ENCODE data around the gene ADAM12. TPM values are rescaled to one million over a fixed set of nuclear protein-coding genes. Genes with fewer than 3 reads are reported as not detected.

ADAM12 gene
- total RNA-seq, 1 experiment from 2014 or later: not detected

GRCh38 chr10:126165874-126166273 lies 222.4 kb downstream of the ADAM12 start:
- no peak for TF ChIP-seq CTCF (IDR thresholded peaks at IDR 0.05; ENCODE audit: unreplicated experiment)
- H3K4me1 Mint-ChIP-seq (ENCODE audit: low read depth, unreplicated experiment): no peaks in the 10 kb centered on the region
- peaks cover 35% of the 10 kb centered on the region for H3K27me3 Mint-ChIP-seq (ENCODE audit: unreplicated experiment)
- H3K36me3 Mint-ChIP-seq (ENCODE audit: insufficient read depth, unreplicated experiment): no peaks in the 10 kb centered on the region
- BruUV-seq (replicated peaks): no TSS peak
- no peak for DNase-seq
- no peak overlapping the region for H3K27ac Mint-ChIP-seq (ENCODE audit: unreplicated experiment)
- intact Hi-C loops (cut with micrococcal nuclease; ENCODE audit: unreplicated experiment): no loop called here
- CTCF ChIA-PET: interaction anchor here (0.6 kb wide), 1 partner anchor 12 kb away, joined by 4 read pairs; no protein-coding TSS in a partner anchor
- no peak overlapping the region for H3K4me3 Mint-ChIP-seq (ENCODE audit: low read depth, unreplicated experiment)
- H3K9me3 Mint-ChIP-seq (ENCODE audit: low read depth, unreplicated experiment): no peaks in the 10 kb centered on the region

GRCh38 chr10:126163506-126163905 lies 224.8 kb downstream of the ADAM12 start:
- Mint-ChIP-seq H3K27me3 (ENCODE audit: unreplicated experiment) (peaks cover 47% of the 10 kb centered on the region), H3K9me3 (ENCODE audit: low read depth, unreplicated experiment) (no peaks in the 10 kb centered on the region), H3K27ac (ENCODE audit: unreplicated experiment) (no peak overlapping the region), H3K4me1 (ENCODE audit: low read depth, unreplicated experiment) (no peaks in the 10 kb centered on the region), H3K4me3 (ENCODE audit: low read depth, unreplicated experiment) (no peak overlapping the region), H3K36me3 (ENCODE audit: insufficient read depth, unreplicated experiment) (no peaks in the 10 kb centered on the region)
- CTCF ChIA-PET: no interaction called here
- no peak for TF ChIP-seq CTCF (IDR thresholded peaks at IDR 0.05; ENCODE audit: unreplicated experiment)
- DNase-seq: no peak
- intact Hi-C loops (cut with micrococcal nuclease; ENCODE audit: unreplicated experiment): no loop called here
- no TSS peak for BruUV-seq (replicated peaks)

- no peak overlapping the region for H3K27ac Mint-ChIP-seq (ENCODE audit: unreplicated experiment)
- no peak overlapping the region for H3K4me3 Mint-ChIP-seq (ENCODE audit: low read depth, unreplicated experiment)
- DNase-seq: no peak
- TF ChIP-seq CTCF (IDR thresholded peaks at IDR 0.05; ENCODE audit: unreplicated experiment): no peak
- H3K9me3 Mint-ChIP-seq (ENCODE audit: low read depth, unreplicated experiment): no peaks in the 10 kb centered on the region
- intact Hi-C loops (cut with micrococcal nuclease; ENCODE audit: unreplicated experiment): no loop called here
- H3K4me1 Mint-ChIP-seq (ENCODE audit: low read depth, unreplicated experiment): no peaks in the 10 kb centered on the region
- BruUV-seq (replicated peaks): no TSS peak
- H3K36me3 Mint-ChIP-seq (ENCODE audit: insufficient read depth, unreplicated experiment): no peaks in the 10 kb centered on the region
- peaks cover 64% of the 10 kb centered on the region for H3K27me3 Mint-ChIP-seq (ENCODE audit: unreplicated experiment)
- CTCF ChIA-PET: no interaction called here
Measured at GRCh38 chr10:126161691-126162090, 226.6 kb downstream of the ADAM12 start.

GRCh38 chr10:126160971-126161630 lies 227.2 kb downstream of the ADAM12 start:
- Mint-ChIP-seq H3K36me3 (ENCODE audit: insufficient read depth, unreplicated experiment) (no peaks in the 10 kb centered on the region), H3K27ac (ENCODE audit: unreplicated experiment) (no peak overlapping the region), H3K4me3 (ENCODE audit: low read depth, unreplicated experiment) (no peak overlapping the region), H3K9me3 (ENCODE audit: low read depth, unreplicated experiment) (no peaks in the 10 kb centered on the region), H3K27me3 (ENCODE audit: unreplicated experiment) (peaks cover 70% of the 10 kb centered on the region), H3K4me1 (ENCODE audit: low read depth, unreplicated experiment) (no peaks in the 10 kb centered on the region)
- no peak for TF ChIP-seq CTCF (IDR thresholded peaks at IDR 0.05; ENCODE audit: unreplicated experiment)
- no TSS peak for BruUV-seq (replicated peaks)
- no peak for DNase-seq
- CTCF ChIA-PET: no interaction called here
- intact Hi-C loops (cut with micrococcal nuclease; ENCODE audit: unreplicated experiment): no loop called here

Data from Calu3 (cell line).